NCI-H526 (cell line): ENCODE results near the gene RNGTT.
"Not testable (repeated sequence)": the region's sequence is repeated elsewhere in the genome, so short reads cannot be mapped to it uniquely, and the experiment has no call there.

Experiments used
- DNase-seq, 2 experiments: peaks; one replicate each; lab custom pipeline; 2025; lab: John Stamatoyannopoulos, UW

RNGTT gene

GRCh38 chr6:88725111-88725975, 238.1 kb downstream of the RNGTT start:
- peak in 1 of 2 experiments; percentile 18 for DNase-seq

GRCh38 chr6:88722686-88723085, 240.7 kb downstream of the RNGTT start:
- DNase-seq = no peak

GRCh38 chr6:88716399-88716798, 247.0 kb downstream of the RNGTT start:
- DNase-seq = not testable (repeated sequence)

- no peak for DNase-seq
These were observed 251.0 kb downstream of the RNGTT start for GRCh38 chr6:88712243-88712936.

- DNase-seq = no peak
These were observed 253.6 kb downstream of the RNGTT start for GRCh38 chr6:88709819-88710246.

GRCh38 chr6:88708197-88708744, 255.1 kb downstream of the RNGTT start:
- DNase-seq = no peak

- no peak for DNase-seq
These were observed 257.8 kb downstream of the RNGTT start for GRCh38 chr6:88705601-88706000.

GRCh38 chr6:88704980-88705379, 258.4 kb downstream of the RNGTT start:
- no peak for DNase-seq

GRCh38 chr6:88702956-88703556, 260.4 kb downstream of the RNGTT start:
- DNase-seq = no peak

- no peak for DNase-seq
These were observed 264.8 kb downstream of the RNGTT start for GRCh38 chr6:88698661-88699060.

GRCh38 chr6:88695937-88696336, 267.5 kb downstream of the RNGTT start:
- no peak for DNase-seq

- DNase-seq = no peak
These were observed 279.7 kb downstream of the RNGTT start for GRCh38 chr6:88683734-88684133.

GRCh38 chr6:88680654-88681053, 282.8 kb downstream of the RNGTT start:
- DNase-seq = no peak

- DNase-seq = no peak
These were observed 283.6 kb downstream of the RNGTT start for GRCh38 chr6:88679841-88680240.

- no peak for DNase-seq
These were observed 286.1 kb downstream of the RNGTT start for GRCh38 chr6:88677356-88677755.

- no peak for DNase-seq
These were observed 291.8 kb downstream of the RNGTT start for GRCh38 chr6:88671624-88672023.

GRCh38 chr6:88670369-88670768, 293.0 kb downstream of the RNGTT start:
- no peak for DNase-seq

GRCh38 chr6:88669475-88669874, 293.9 kb downstream of the RNGTT start:
- DNase-seq = no peak

- DNase-seq = no peak
These were observed 296.5 kb downstream of the RNGTT start for GRCh38 chr6:88666901-88667300.

GRCh38 chr6:88665131-88665530, 298.3 kb downstream of the RNGTT start:
- DNase-seq = no peak

GRCh38 chr6:88663801-88664200, 299.6 kb downstream of the RNGTT start:
- DNase-seq = no peak

GRCh38 chr6:88662653-88663174, 300.7 kb downstream of the RNGTT start:
- no peak for DNase-seq
